GOT3 (cell line): Measurements from ENCODE around the gene RCSD1.
A peak's percentile ranks its signal among the peaks of the same experiment; 100 is the strongest.

Source experiments
- DNase-seq: peaks from one replicate; lab custom pipeline; 2025; ENCODE audit warnings: mixed read lengths; lab: John Stamatoyannopoulos, UW

The RCSD1 gene

GRCh38 chr1:167687919-167688519 is 58.0 kb downstream of the RCSD1 start:
- DNase-seq = peak; percentile 41

- no peak for DNase-seq
Measured at GRCh38 chr1:167689567-167689920, 59.5 kb downstream of the RCSD1 start.

GRCh38 chr1:167690053-167690452 is 60.0 kb downstream of the RCSD1 start:
- DNase-seq = no peak

- DNase-seq = no peak
Measured at GRCh38 chr1:167693425-167694045, 63.5 kb downstream of the RCSD1 start.

GRCh38 chr1:167694691-167695090 is 64.7 kb downstream of the RCSD1 start:
- DNase-seq = no peak

- no peak for DNase-seq
Measured at GRCh38 chr1:167695147-167695546, 65.1 kb downstream of the RCSD1 start.

- no peak for DNase-seq
Measured at GRCh38 chr1:167695756-167696561, 65.9 kb downstream of the RCSD1 start.

GRCh38 chr1:167697667-167698141 is 67.7 kb downstream of the RCSD1 start:
- DNase-seq = no peak

- DNase-seq = no peak
Measured at GRCh38 chr1:167698313-167698712, 68.3 kb downstream of the RCSD1 start.

- DNase-seq = no peak
Measured at GRCh38 chr1:167701510-167701909, 71.5 kb downstream of the RCSD1 start.

GRCh38 chr1:167703557-167703956 is 73.5 kb downstream of the RCSD1 start:
- DNase-seq = no peak

- no peak for DNase-seq
Measured at GRCh38 chr1:167704715-167705114, 74.7 kb downstream of the RCSD1 start.

- no peak for DNase-seq
Measured at GRCh38 chr1:167705250-167705649, 75.2 kb downstream of the RCSD1 start.

GRCh38 chr1:167706363-167706762 is 76.3 kb downstream of the RCSD1 start:
- no peak for DNase-seq

GRCh38 chr1:167706931-167707877 is 77.2 kb downstream of the RCSD1 start:
- DNase-seq = no peak

GRCh38 chr1:167707942-167708341 is 77.9 kb downstream of the RCSD1 start:
- DNase-seq = no peak

GRCh38 chr1:167708940-167709389 is 78.9 kb downstream of the RCSD1 start:
- no peak for DNase-seq

GRCh38 chr1:167710836-167711235 is 80.8 kb downstream of the RCSD1 start:
- no peak for DNase-seq

GRCh38 chr1:167711797-167712196 is 81.8 kb downstream of the RCSD1 start:
- DNase-seq = no peak

GRCh38 chr1:167713330-167714081 is 83.5 kb downstream of the RCSD1 start:
- DNase-seq = no peak

GRCh38 chr1:167714098-167714438 is 84.0 kb downstream of the RCSD1 start:
- DNase-seq = no peak
